Liver (tissue), 3 donors: ENCODE data around the gene EIF4B.

Experiments
- ATF3 ChIP-seq: IDR thresholded peaks from 2 replicates; pipeline ENCODE4 v1.6.1; 2016; ENCODE audit warnings: antibody characterized with exemption
- CTCF ChIP-seq: fragments of 150-350 bp; IDR thresholded peaks from 2 replicates; pipeline ENCODE4 v1.5.1; 2017; ENCODE audit warnings: improper control_type of control experiment, low read depth, low read length; ENCODE audit not compliant: missing input control
- EGR1 ChIP-seq, 2 donors: IDR thresholded peaks; 2 replicates each; pipeline ENCODE4 v1.6.1; 2016 to 2018; ENCODE audit warnings: antibody characterized with exemption in 2 of 2, low read depth in 2 of 2
- JUND ChIP-seq, 2 donors: IDR thresholded peaks; 2 replicates each; pipeline ENCODE4 v1.6.1; 2016; ENCODE audit warnings: antibody characterized with exemption in 2 of 2
- RAD21 ChIP-seq, 2 donors: IDR thresholded peaks; 2 replicates each; pipeline ENCODE4 v1.6.1; 2016; ENCODE audit warnings: antibody characterized with exemption in 2 of 2, mild to moderate bottlenecking in 2 of 2
- REST ChIP-seq: IDR thresholded peaks from 2 replicates; pipeline ENCODE4 v1.6.1; 2016; ENCODE audit warnings: antibody characterized with exemption, mild to moderate bottlenecking
- ZBTB33 ChIP-seq: IDR thresholded peaks from 2 replicates; pipeline ENCODE4 v1.6.1; 2016; ENCODE audit warnings: antibody characterized with exemption
- donor health status: healthy.
- donor health status: healthy.

DNA sequence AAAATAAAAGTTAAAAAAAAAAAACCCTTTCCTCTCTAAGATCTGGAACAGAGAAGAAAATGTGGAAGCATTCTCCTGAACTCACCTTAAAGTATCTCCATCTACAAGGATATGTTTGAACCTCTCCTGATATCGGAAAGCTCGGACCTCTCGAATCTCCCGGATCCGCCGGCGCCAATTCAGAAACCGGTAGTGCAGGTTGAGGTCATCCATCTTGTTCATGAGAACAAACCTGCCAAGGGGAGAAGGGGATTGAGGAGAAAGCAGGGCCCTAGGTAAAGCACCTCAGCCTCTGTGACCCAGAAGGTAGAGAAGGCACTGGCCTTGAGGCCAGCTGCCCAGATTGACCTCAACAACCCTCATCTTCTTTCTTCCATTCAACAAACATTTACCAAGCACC lies 70.8 kb downstream of the EIF4B start:
- TF ChIP-seq CTCF (no peak), EGR1 (IDR thresholded peaks at IDR 0.05; ENCODE audit: low read depth in 2 of 2) (no peak), JUND (IDR thresholded peaks at IDR 0.05) (no peak), ZBTB33 (no peak), RAD21 (IDR thresholded peaks at IDR 0.05) (no peak), REST (no peak), ATF3 (no peak)
